Spleen (tissue), 11 donors: ENCODE measurements around the gene PDAP1. TPM values are rescaled to one million over a fixed set of nuclear protein-coding genes. Genes with fewer than 3 reads are reported as not detected.
"Not testable (repeated sequence)": the region's sequence is repeated elsewhere in the genome, so short reads cannot be mapped to it uniquely, and the experiment has no call there.

Experiments used
- DNase-seq: peaks from one replicate; pipeline ENCODE4 v3.0.0-alpha.2; 2020
- H3K27ac ChIP-seq, 8 donors: fragments of 200-600 bp; sonication (generic) in 7 of 8; 1 replicate in 4 of 8; 2 replicates in 4 of 8; pipeline versions ENCODE4 v1.5.0 to v1.8.0; 2016 to 2021; ENCODE audit warnings: inconsistent platforms in 4 of 8, mild to moderate bottlenecking in 4 of 8, moderate library complexity in 1 of 8
- H3K27me3 ChIP-seq, 7 donors: fragments of 200-600 bp; sonication (generic) in 6 of 7; replicated peaks in 1 of 7; 1 replicate in 4 of 7; 2 replicates in 3 of 7; pipeline versions ENCODE4 v1.5.0 to v1.8.0; 2016 to 2021; ENCODE audit warnings: inconsistent platforms in 3 of 7, mild to moderate bottlenecking in 1 of 7
- H3K36me3 ChIP-seq, 6 donors: fragments of 200-600 bp; sonication (generic) in 5 of 6; 1 replicate in 4 of 6; 2 replicates in 2 of 6; pipeline versions ENCODE4 v1.5.0 to v1.8.0; 2016 to 2021; ENCODE audit warnings: inconsistent platforms in 2 of 6
- H3K4me1 ChIP-seq, 6 donors: fragments of 200-600 bp; sonication (generic) in 5 of 6; 1 replicate in 3 of 6; 2 replicates in 3 of 6; pipeline versions ENCODE4 v1.5.0 to v1.8.0; 2016 to 2021; ENCODE audit warnings: inconsistent platforms in 3 of 6
- H3K4me3 ChIP-seq, 8 donors: fragments of 200-600 bp; sonication (generic) in 7 of 8; 1 replicate in 4 of 8; 2 replicates in 4 of 8; pipeline versions ENCODE4 v1.5.0 to v1.8.0; 2016 to 2021; ENCODE audit warnings: inconsistent platforms in 4 of 8, mild to moderate bottlenecking in 4 of 8, moderate library complexity in 2 of 8
- H3K9me3 ChIP-seq, 8 donors: fragments of 200-600 bp; sonication (generic) in 7 of 8; 1 replicate in 4 of 8; 2 replicates in 4 of 8; pipeline versions ENCODE4 v1.5.0 to v1.8.0; 2016 to 2021; ENCODE audit warnings: inconsistent platforms in 4 of 8
- CTCF ChIP-seq, 11 experiments: fragments of 200-600 bp in 7 of 11; fragments of 450-650 bp in 4 of 11; sonication (generic) in 4 of 11; IDR thresholded peaks in 8 of 11; conservative IDR thresholded peaks in 3 of 11; 1 replicate in 7 of 11; 2 replicates in 4 of 11; pipeline versions ENCODE4 v1.4.0 to v1.8.0; 2016 to 2021; ENCODE audit warnings: antibody characterized with exemption in 11 of 11, inconsistent platforms in 4 of 11, mild to moderate bottlenecking in 1 of 11
- POLR2A ChIP-seq, 3 donors: fragments of 450-650 bp; IDR thresholded peaks; one replicate each; pipeline ENCODE4 v1.5.1; 2017; ENCODE audit warnings: antibody characterized with exemption in 3 of 3, mild to moderate bottlenecking in 1 of 3
- POLR2AphosphoS5 ChIP-seq, 3 donors: sonication (generic); formaldehyde crosslinking; IDR thresholded peaks; one replicate each; pipeline ENCODE4 v1.5.1; 2017; ENCODE audit warnings: antibody characterized with exemption in 3 of 3
- WGBS, 5 donors: extraction: QIAGEN DNeasy Blood & Tissue Kit in 3 of 5; methylation state at CpG; one replicate each; pipeline versions ENCODE4 v1.1.5 to v1.1.7; 2013 to 2018; 5-methylcytosine and 5-hydroxymethylcytosine counted together
- intact Hi-C: fragments of 100-400 bp; cut with DNase I; formaldehyde crosslinking; loops from one replicate; pipeline ENCODE4 v1.15.0; 2023; ENCODE audit warnings: low total_unique reads
- polyA plus RNA-seq, 3 donors: library from polyadenylated mRNA; stranded (reverse); fragments of 200-250 nt; gene quantifications; one replicate each; pipeline ENCODE4 v1.2.1, GENCODE V29; 2013
- total RNA-seq, 7 donors: library from RNA; depleted of rRNA in 3 of 7; stranded (reverse); fragments of >200 nt in 3 of 7; fragmentation: NEBNext Ultra II Directional in 4 of 7; extraction: Animal tissue kit (Norgen Biotek cat#: 25700) in 4 of 7; gene quantifications; one replicate each; pipeline versions ENCODE4 v1.1.0 to v1.2.1, GENCODE V29; 2016 to 2021
- donor health status: healthy with polysubstance abuse.
- donor health status: DM: no; HTN: no; CAD: no; lungs with moderate emphysema.
- donor health status: DM: no; HTN: no; CAD: no.
- donor health status: Bipolar disorder and iron deficiency.
- donor health status: healthy.
- donor health status: DM: no; HTN: no; CAD: no.
- donor health status: DM: yes; HTN: yes; CAD: no.

The PDAP1 gene
- total and polyA plus RNA-seq, 10 donors: 28.1 to 117 (median 54.8) TPM

DNA sequence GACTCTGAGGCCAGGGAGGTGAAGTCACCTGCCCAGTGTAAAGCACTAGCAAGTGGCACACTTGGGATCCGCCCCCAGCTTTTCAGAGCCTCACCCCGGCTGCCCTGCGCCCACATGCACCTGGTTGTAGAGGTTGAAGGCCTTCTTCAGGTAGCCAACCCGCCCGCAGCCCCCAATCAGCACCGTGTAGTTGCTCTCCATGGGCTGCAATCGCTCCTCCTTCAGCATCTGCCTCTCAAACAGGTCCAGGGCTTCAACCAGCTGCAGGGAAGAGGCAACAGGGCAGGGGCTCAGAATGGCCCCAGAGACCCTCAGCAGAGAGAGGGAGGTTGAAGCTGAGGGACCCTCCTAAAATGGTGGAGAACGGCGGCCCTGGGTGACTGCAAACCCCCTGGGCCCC, 24.8 kb upstream of the PDAP1 start:
- no peaks in the 10 kb centered on the region for H3K27me3 ChIP-seq
- H3K36me3 ChIP-seq: peaks cover 3 to 73% (median 63%) of the 10 kb centered on the region in 6 donors
- 96 to 98% (median 97%) methylated on average over 9 of the region's 9 CpGs for WGBS, 5 donors
- TF ChIP-seq POLR2A (IDR thresholded peaks at IDR 0.05) (no peak), CTCF (IDR thresholded peaks at IDR 0.05 in 8 of 11, conservative IDR thresholded peaks at IDR 0.05 in 3 of 11) (no peak), POLR2AphosphoS5 (IDR thresholded peaks at IDR 0.05) (no peak)
- H3K4me3 ChIP-seq: no peak overlapping the region
- intact Hi-C loops: no loop called here
- no peaks in the 10 kb centered on the region for H3K9me3 ChIP-seq
- H3K4me1 ChIP-seq: peaks cover 0 to 21% (median 13%) of the 10 kb centered on the region in 6 donors
- H3K27ac ChIP-seq: no peak overlapping the region
- no peak for DNase-seq

GRCh38 chr7:99431756-99432540, 23.6 kb upstream of the PDAP1 start:
- DNase-seq, H3K9me3 ChIP-seq, intact Hi-C loops, H3K27ac ChIP-seq, H3K27me3 ChIP-seq, H3K4me1 ChIP-seq, H3K4me3 ChIP-seq: not testable (repeated sequence)
- peaks cover 3 to 82% (median 63%) of the 10 kb centered on the region in 6 donors for H3K36me3 ChIP-seq
- 91 to 95% (median 93%) methylated on average over 13 of the region's 13 CpGs for WGBS, 5 donors

- Histone ChIP-seq H3K36me3 (peaks cover 3 to 94% (median 68%) of the 10 kb centered on the region in 6 donors), H3K4me1 (no peaks in the 10 kb centered on the region), H3K4me3 (no peak overlapping the region), H3K27me3 (no peaks in the 10 kb centered on the region), H3K27ac (no peak overlapping the region), H3K9me3 (no peaks in the 10 kb centered on the region)
- TF ChIP-seq POLR2A (IDR thresholded peaks at IDR 0.05) (no peak), POLR2AphosphoS5 (IDR thresholded peaks at IDR 0.05) (no peak), CTCF (IDR thresholded peaks at IDR 0.05 in 8 of 11, conservative IDR thresholded peaks at IDR 0.05 in 3 of 11) (no peak)
- DNase-seq: no peak
- 88 to 96% (median 92%) methylated on average over 1 to 8 of the region's 8 CpGs for WGBS, 5 donors
- intact Hi-C loops: no loop called here
Observed at GRCh38 chr7:99429756-99430155, 21.4 kb upstream of the PDAP1 start.

DNA sequence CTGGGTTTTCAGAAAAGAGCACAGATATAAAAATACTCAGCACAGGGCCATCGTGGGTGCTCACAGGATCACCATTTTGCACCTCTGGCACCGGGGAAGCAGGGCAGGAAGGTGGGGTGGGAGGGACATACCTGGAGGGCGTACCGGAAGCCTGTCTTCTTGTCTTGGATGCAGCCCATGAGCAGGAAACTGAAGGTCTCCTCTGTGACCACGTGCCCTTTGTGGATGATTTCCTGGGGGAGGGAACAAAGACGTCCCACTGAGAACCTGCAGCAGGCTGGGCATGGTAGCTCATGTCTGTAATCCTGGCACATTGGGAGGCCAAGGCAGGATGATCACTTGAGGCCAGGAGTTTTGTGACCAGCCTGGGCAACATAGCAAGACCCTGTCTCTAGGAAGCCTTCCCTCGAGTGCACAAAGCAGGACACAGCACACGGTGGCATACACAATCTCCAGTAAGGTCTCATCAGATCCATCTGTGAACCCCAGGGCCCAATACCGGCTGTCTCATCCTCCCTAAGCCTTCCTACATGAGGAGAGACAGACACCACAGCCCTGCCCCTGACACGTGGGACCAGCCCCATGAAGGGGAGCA, 20.7 kb upstream of the PDAP1 start:
- WGBS, 5 donors: 73 to 88% (median 84%) methylated on average over 7 to 10 of the region's 10 CpGs
- no peak for DNase-seq
- Histone ChIP-seq H3K36me3 (peaks cover 3 to 94% (median 68%) of the 10 kb centered on the region in 6 donors), H3K27me3 (no peaks in the 10 kb centered on the region), H3K4me1 (no peaks in the 10 kb centered on the region), H3K9me3 (no peaks in the 10 kb centered on the region), H3K27ac (no peak overlapping the region), H3K4me3 (no peak overlapping the region)
- TF ChIP-seq POLR2A (IDR thresholded peaks at IDR 0.05) (no peak), POLR2AphosphoS5 (IDR thresholded peaks at IDR 0.05) (no peak), CTCF (IDR thresholded peaks at IDR 0.05 in 8 of 11, conservative IDR thresholded peaks at IDR 0.05 in 3 of 11) (no peak)
- intact Hi-C loops: no loop called here
